ENCODE measurements around the gene RASAL2.

- TF ChIP-seq POLR2A (IDR thresholded peaks at IDR 0.05; ENCODE audit: low read length) (no peak), GATA1 (IDR thresholded peaks at IDR 0.05; ENCODE audit: low read depth, low read length) (no peak)
Measured at GRCh38 chr1:178393370-178393769, 299.5 kb downstream of the RASAL2 start.

All from erythroblast (primary cell).